GM18858 (cell line): ENCODE results near the gene ARHGEF37.

ENCODE experiments used
- ATAC-seq: cut with Tn5 transposase; IDR thresholded peaks from one replicate; pipeline ENCODE4 v1.9.1; 2021; ENCODE audit not compliant: unreplicated experiment

Gene ARHGEF37

DNA sequence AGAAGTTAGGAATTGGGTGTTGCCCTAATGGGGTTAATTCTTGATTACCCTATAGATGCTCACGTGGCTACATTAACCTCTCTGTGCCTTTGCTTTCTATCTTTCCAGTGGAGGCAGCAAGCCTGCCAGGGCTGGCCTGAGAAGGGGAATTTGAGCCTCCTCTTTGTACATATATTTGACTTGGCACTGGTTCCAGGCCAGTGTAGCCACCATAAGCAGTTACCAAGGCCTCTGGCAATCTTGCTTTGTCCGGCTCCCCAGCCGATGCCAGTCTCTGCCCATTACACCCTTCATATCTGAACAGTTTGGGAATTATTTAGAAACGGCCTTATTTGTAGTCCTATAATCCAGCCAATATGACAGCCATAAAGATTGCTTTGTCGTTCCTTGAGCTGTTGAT, 90.2 kb downstream of the ARHGEF37 start:
- no peak for ATAC-seq

DNA sequence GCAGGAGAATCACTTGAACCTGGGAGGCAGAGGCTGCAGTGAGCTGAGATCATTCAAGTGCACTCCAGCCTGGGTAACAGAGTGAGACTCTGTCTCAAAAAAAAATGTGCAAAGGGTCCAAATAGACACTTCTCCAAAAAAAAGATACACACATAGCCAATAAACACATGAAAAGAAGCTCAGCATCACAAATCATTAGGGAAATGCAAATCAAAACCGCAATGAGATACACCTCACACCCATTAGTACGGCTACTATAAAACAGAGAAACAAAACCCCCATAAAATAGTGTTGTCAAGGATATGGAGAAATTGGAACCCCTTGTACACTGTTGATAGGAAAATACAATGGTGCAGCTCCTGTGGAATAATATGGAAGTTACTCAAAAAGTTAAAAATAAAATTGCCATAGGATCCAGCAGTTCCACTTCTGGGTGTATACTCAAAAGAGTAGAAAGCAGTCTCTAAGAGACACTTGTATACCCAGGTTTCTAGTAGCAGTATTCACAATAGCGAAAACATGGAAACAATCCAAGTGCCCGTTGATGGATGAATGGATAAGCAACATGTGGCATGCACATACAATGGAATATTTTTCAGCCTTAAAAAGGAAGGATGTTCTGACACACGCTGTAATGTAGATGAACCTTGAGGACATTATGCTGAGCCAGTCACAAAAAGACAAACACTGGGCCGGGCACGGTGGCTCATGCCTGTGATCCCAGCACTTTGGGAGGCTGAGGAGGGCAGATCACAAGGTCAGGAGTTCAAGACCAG, 91.6 kb downstream of the ARHGEF37 start:
- no peak for ATAC-seq

DNA sequence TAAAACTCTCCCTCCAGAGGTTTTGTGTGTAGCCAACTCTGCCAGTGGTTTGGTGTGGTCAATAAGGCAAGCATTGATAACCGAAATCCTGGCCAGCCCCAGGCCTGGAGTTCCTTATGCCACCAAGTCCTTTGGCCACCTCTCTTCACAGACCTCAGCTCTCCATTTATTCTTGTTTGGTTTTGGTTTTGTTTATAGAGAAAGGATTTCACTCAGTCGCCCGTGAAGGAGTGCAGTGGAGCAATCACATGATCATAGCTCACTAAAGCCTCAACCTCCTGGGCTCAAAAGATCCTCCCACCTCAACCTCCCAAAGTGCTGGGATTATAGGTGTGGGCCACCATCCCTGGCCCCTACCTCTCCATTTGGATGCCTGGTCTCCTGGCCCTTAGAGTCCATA, 93.4 kb downstream of the ARHGEF37 start:
- peak; percentile 43 for ATAC-seq

DNA sequence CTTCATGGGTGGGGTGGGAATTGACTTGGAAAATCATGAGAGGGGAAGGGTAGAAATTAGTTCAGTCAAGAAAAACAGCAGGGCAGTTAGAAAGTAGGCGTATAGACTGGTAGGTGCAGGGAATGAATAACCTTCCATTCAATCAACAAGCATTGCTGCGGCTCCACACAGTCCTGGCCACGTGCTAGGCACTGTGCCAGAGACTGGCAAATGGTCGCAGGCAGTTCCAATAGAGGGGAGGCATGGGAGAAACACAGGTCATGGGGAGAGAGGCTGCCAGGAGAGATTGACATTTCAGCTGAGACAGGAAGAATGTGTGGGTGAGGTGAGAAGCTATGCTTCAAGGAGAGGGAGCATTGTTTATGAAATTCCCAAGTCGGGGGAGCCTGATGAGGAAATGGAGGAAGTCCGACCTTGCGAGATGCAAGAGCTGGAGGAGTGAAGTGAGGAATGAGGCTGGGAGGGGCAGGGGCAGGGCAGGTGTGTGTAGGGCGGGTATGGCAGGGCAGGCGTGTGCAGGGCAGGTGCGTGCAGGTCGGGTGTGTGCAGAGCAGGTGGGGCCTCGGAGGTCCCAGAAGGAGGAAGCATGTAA, 94.4 kb downstream of the ARHGEF37 start:
- ATAC-seq, result no peak

DNA sequence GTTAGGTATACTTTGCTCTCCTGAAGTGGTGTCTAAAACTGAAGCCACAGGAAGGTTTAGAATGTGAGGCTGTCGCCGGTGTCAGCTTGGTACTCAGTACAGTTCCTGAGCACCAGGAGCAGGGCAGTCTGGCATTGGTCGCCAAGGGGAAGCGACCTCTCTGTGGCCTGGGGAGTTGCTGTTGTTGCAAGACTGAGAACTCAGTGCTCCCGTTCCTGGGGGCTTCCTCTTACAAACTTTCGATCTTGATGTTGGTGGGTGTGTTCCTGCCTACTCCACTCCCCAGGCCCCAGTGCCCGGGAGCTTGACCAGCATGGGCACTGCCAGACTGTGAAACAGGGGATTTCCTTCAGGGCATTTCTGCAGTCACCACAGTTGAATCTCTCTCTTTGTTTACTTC, 96.4 kb downstream of the ARHGEF37 start:
- ATAC-seq, result no peak

DNA sequence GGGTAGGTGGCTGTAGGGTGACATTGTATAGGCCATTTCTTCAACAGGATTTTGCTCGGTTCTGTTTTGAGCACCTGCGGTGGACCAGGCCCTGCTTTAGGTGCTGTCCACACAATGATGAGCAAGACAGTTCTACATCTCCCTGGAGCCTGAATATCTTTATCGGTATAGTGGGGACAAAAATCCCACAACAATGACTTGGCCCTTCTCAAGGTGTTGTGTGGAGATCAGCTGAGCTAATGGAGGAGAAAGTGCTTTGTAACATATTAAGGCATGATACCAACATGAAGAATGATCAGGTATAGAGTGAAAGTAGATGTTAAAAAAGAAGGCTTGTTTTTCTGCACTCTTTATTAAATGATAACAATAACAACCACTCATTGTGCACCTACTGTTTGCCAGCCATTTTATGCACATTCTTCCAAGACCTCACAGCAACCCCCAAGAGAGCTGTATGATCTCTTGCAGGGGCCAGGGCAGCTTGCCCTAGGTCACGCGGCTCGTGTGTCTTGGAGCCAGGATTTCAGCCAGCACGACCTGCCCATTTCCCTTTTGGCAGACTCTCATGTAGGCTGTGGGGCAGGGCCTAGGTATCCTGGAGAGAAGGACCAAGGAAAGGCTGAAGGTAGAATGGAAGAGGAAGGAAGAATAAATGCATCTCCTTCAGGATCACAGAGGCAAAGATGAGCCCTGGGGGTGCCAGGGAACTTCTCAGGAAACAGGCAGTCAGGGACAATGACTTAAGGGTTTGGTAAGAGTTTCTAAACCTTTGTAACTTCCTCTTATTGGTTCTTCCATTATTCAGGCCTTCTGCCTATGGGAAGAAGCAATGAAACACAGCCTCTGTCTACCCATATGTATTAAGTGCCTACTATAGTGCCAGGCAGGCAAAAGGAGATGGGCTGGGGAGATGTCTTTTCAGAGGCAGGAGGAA, 98.8 kb downstream of the ARHGEF37 start:
- ATAC-seq, result peak; percentile 33

DNA sequence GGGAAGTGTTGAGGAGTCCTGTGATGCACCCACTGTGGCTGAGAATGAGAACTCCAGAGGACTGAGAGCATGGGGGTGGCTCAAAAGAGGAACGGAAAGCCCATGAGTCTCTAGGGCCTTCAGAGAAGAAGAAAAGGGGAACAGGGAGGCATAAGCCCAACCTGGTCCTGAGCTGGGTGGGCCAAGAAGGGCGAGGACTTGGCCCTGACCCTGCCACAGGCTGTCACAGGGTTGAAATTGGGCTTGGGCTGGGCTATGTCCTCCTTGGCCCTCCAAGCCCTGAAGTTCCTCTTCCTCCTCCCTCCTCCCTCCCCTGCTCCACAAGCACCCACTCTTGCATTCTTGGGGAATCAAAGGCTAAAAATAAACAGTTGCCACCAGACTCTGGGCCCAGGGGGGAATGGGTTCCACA, 99.5 kb downstream of the ARHGEF37 start:
- ATAC-seq, result peak; percentile 94

DNA sequence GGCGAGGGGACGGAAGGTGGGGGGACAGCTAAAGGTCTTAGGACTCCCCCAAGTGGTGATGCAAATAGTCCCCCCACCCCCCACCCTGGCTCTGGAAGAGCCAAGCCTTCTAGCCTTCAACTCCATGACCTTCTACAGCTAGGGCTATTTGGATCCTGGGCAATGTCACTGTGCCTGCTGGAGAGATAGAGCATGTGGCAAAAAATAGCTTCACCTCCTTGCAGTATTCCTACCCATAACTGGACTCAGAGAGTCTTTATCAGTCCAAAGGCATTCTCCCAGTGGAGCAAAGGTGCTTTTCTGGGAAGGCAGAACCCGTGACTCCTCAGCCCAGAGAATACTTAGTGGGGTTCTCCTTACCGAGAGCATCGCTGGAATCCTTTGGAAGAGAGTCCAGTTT, 100.0 kb downstream of the ARHGEF37 start:
- no peak for ATAC-seq

DNA sequence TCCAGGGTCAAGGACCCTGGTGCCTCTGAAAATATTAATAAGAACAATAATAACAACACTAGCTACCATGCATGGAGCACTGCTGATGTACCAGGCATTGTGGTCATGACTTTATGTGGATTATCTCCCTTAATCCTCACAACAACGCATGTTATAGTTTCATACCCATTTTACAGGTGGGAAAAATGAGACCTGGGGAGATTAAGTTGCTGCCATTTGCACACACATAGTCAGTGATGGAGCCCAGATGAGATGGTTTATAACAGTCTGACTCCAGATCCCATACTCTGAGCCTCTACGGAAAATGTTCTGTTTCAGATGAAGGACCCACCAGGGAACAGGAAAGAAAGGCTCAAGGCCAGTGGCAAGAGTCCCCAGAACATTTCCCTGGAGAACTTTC, 100.6 kb downstream of the ARHGEF37 start:
- ATAC-seq, result no peak

DNA sequence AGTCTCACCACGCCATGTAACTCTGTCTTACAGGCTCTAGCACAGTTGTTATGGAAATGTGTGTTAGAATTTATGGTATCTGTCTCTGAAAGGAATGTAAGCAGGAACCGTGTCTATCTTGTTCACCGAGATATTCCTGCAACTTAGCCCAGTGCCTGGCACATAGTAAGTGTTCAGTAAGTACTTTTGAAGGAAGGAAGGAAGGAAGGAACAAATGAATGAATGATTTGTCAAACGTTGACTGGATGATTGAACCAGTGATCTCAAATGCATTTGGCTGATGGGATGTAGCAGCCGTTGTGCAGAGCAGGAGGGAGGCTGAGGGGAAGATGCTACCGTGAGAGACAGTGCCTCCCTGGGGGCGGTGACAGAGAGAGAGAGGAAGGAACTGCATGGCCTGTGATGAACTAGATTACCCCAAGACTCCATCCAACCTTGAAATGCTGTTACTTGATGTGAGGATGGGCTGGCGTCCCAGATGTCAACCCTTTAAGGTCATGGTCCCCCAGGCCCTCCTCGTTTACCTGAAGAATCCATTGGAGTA, 101.3 kb downstream of the ARHGEF37 start:
- ATAC-seq, result no peak

DNA sequence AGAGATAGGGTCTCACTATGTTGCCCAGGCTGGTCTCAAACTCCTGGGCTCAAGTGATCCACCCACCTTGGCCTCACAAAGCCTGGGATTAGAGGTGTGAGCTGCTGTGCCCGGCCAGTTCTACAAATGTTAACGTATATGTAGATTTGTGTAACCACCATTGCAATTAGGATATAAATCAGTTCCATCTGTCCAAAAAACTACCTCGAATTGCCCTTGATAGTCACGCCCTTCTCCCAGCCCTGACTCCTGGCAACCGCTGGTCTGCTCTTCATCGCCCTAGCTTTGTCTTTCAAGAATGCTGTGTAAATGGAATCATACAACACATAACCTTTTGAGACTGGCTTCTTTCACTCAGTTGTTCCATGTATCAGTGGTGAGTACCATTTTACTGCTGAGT, 102.7 kb downstream of the ARHGEF37 start:
- no peak for ATAC-seq

DNA sequence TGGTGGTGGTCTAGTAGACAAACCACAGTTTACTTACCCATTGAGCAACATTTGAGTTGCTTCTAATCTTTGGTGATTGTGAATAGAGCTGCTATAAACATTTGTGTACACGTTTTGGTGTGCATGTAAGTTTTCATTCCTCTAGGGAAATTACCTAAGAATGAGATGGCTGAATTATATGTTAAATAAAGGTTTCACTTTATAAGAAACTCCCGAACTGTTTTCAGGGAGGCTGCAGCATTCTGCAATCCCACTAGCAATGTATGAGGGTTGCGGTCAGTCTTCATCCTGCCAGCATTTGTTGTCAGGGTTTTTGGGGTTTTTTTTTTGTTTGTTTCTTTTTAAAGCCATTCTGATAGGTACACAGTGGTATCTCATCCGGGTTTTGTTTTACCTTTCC, 103.1 kb downstream of the ARHGEF37 start:
- no peak for ATAC-seq
